ENCODE results near the gene PRSS23.
"Not testable (repeated sequence)": the region's sequence is repeated elsewhere in the genome, so short reads cannot be mapped to it uniquely, and the experiment has no call there.

GRCh38 chr11:86844762-86845508, 44.6 kb downstream of the PRSS23 start:
- TF ChIP-seq CTCF, POLR2A (IDR thresholded peaks at IDR 0.05): not testable (repeated sequence)
